Measurements from ENCODE around the gene SASS6. TPM values are rescaled to one million over a fixed set of nuclear protein-coding genes. Genes with fewer than 3 reads are reported as not detected.

SASS6 gene
- polyA plus RNA-seq, 1 of the 3 experiments (the other 2 are of a cell fraction): 0.48 TPM

GRCh38 chr1:100053119-100053518 is 79.6 kb downstream of the SASS6 start:
- Histone ChIP-seq H3K27me3 (ENCODE audit: insufficient read depth) (no peaks in the 10 kb centered on the region), H3F3A (replicated peaks; ENCODE audit: insufficient read depth) (peaks cover 6% of the 10 kb centered on the region), H3K9ac (no peak overlapping the region), H3K4me2 (no peak overlapping the region), H3K4me1 (ENCODE audit: control insufficient read depth in 1 of 2, insufficient read depth in 2 of 2, low read depth in 1 of 2, low read length in 1 of 2) (peaks cover 3 to 8% of the 10 kb centered on the region in 2 experiments; a peak in 3 of 4 replicates), H3K9me3 (no peaks in the 10 kb centered on the region), H3K9me2 (no peaks in the 10 kb centered on the region), H3K79me2 (ENCODE audit: insufficient read depth) (peaks cover 80% of the 10 kb centered on the region), H3K4me3 (ENCODE audit: low read depth in 2 of 2, low read length in 1 of 2) (no peak overlapping the region), H3K27ac (ENCODE audit: low read depth in 2 of 2, low read length in 1 of 2) (no peak overlapping the region), H2AFZ (ENCODE audit: low read depth) (no peak overlapping the region), H4K20me1 (ENCODE audit: insufficient read depth) (peaks cover 13% of the 10 kb centered on the region; the same call in 1 of the 2 replicates), H3K36me3 (replicated peaks in 1 of 2; ENCODE audit: control insufficient read depth in 1 of 2, insufficient read depth in 2 of 2, low read length in 1 of 2) (peaks cover 3 to 12% of the 10 kb centered on the region in 2 experiments)
- ChIA-PET POLR2A (no interaction called here), CTCF (interaction anchor here (1.0 kb wide), 1 partner anchor 816 kb away, joined by 3 read pairs; no protein-coding TSS in a partner anchor)
- TF ChIP-seq POLR2AphosphoS5 (IDR thresholded peaks at IDR 0.05; ENCODE audit: low read depth, low read length) (no peak), SMC3 (IDR thresholded peaks at IDR 0.05; ENCODE audit: low read depth, low read length) (no peak), RAD21 (IDR thresholded peaks at IDR 0.05; ENCODE audit: low read length) (no peak), RXRA (IDR thresholded peaks at IDR 0.05; ENCODE audit: borderline replicate concordance, low read depth) (no peak), TAF1 (IDR thresholded peaks at IDR 0.05; ENCODE audit: borderline replicate concordance, low read depth, low read length) (no peak), PBX3 (IDR thresholded peaks at IDR 0.05) (no peak), EP300 (IDR thresholded peaks at IDR 0.05; ENCODE audit: borderline replicate concordance in 1 of 2, low read depth in 1 of 2, low read length in 1 of 2) (no peak), FOXM1 (IDR thresholded peaks at IDR 0.05; ENCODE audit: low read depth) (no peak), IRF3 (IDR thresholded peaks at IDR 0.05; ENCODE audit: low read depth, low read length) (no peak)
- TF ChIP-seq, protein P1, sequence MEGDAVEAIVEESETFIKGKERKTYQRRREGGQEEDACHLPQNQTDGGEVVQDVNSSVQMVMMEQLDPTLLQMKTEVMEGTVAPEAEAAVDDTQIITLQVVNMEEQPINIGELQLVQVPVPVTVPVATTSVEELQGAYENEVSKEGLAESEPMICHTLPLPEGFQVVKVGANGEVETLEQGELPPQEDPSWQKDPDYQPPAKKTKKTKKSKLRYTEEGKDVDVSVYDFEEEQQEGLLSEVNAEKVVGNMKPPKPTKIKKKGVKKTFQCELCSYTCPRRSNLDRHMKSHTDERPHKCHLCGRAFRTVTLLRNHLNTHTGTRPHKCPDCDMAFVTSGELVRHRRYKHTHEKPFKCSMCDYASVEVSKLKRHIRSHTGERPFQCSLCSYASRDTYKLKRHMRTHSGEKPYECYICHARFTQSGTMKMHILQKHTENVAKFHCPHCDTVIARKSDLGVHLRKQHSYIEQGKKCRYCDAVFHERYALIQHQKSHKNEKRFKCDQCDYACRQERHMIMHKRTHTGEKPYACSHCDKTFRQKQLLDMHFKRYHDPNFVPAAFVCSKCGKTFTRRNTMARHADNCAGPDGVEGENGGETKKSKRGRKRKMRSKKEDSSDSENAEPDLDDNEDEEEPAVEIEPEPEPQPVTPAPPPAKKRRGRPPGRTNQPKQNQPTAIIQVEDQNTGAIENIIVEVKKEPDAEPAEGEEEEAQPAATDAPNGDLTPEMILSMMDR (IDR thresholded peaks at IDR 0.05): no peak
- DNase-seq: no peak

GRCh38 chr1:100051893-100052292 is 80.8 kb downstream of the SASS6 start:
- H3K4me1 ChIP-seq (ENCODE audit: control insufficient read depth in 1 of 2, insufficient read depth in 2 of 2, low read depth in 1 of 2, low read length in 1 of 2): peaks cover 3 to 8% of the 10 kb centered on the region in 2 experiments; a peak in 3 of 4 replicates
- DNase-seq: no peak
- no peak overlapping the region for H2AFZ ChIP-seq (ENCODE audit: low read depth)
- ChIA-PET POLR2A (no interaction called here), CTCF (interaction anchor here (1.1 kb wide), 1 partner anchor 20 kb away, joined by 3 read pairs; no protein-coding TSS in a partner anchor)
- no peak overlapping the region for H3K4me3 ChIP-seq (ENCODE audit: low read depth in 2 of 2, low read length in 1 of 2)
- H4K20me1 ChIP-seq (ENCODE audit: insufficient read depth): peaks cover 21% of the 10 kb centered on the region; the same call in 1 of the 2 replicates
- no peak overlapping the region for H3K9ac ChIP-seq
- peaks cover 2 to 12% of the 10 kb centered on the region in 2 experiments for H3K36me3 ChIP-seq (replicated peaks in 1 of 2; ENCODE audit: control insufficient read depth in 1 of 2, insufficient read depth in 2 of 2, low read length in 1 of 2)
- no peaks in the 10 kb centered on the region for H3K27me3 ChIP-seq (ENCODE audit: insufficient read depth)
- WGBS (ENCODE audit: low lambda C conversion rate): 95% methylated on average over 1 of the region's 1 CpG
- peaks cover 6% of the 10 kb centered on the region for H3F3A ChIP-seq (replicated peaks; ENCODE audit: insufficient read depth)
- no peak overlapping the region for H3K4me2 ChIP-seq
- no peak overlapping the region for H3K27ac ChIP-seq (ENCODE audit: low read depth in 2 of 2, low read length in 1 of 2)
- H3K9me2 ChIP-seq: no peaks in the 10 kb centered on the region
- H3K79me2 ChIP-seq (ENCODE audit: insufficient read depth): peaks cover 83% of the 10 kb centered on the region
- no peaks in the 10 kb centered on the region for H3K9me3 ChIP-seq
- TF ChIP-seq PBX3 (IDR thresholded peaks at IDR 0.05) (no peak), MEF2A (IDR thresholded peaks at IDR 0.05; ENCODE audit: borderline replicate concordance, low read depth) (no peak), CHD2 (IDR thresholded peaks at IDR 0.05; ENCODE audit: low read length, partially characterized antibody) (no peak), SIN3A (IDR thresholded peaks at IDR 0.05; ENCODE audit: borderline replicate concordance, low read depth, low read length) (no peak), NRF1 (IDR thresholded peaks at IDR 0.05; ENCODE audit: low read depth, low read length) (no peak), EP300 (IDR thresholded peaks at IDR 0.05; ENCODE audit: borderline replicate concordance in 1 of 2, low read depth in 1 of 2, low read length in 1 of 2) (no peak), FOXJ3 (CRISPR knock-in tag; IDR thresholded peaks at IDR 0.05) (no peak), ZBTB33 (IDR thresholded peaks at IDR 0.05; ENCODE audit: borderline replicate concordance, low read depth) (no peak), YY1 (IDR thresholded peaks at IDR 0.05; ENCODE audit: low read depth) (no peak), GATA2 (CRISPR knock-in tag; IDR thresholded peaks at IDR 0.05) (no peak)
- TF ChIP-seq, protein P2, sequence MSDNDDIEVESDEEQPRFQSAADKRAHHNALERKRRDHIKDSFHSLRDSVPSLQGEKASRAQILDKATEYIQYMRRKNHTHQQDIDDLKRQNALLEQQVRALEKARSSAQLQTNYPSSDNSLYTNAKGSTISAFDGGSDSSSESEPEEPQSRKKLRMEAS (IDR thresholded peaks at IDR 0.05; ENCODE audit: low read depth): no peak
